COLO668 (cell line): Measurements from ENCODE around the gene FLCN.

Experiments
- DNase-seq: peaks from one replicate; lab custom pipeline; 2025; ENCODE audit not compliant: unreplicated experiment; lab: John Stamatoyannopoulos, UW

FLCN gene

GRCh38 chr17:17236295-17237025, 508 bp downstream of the FLCN start:
- peak; percentile 12 for DNase-seq

- DNase-seq: peak; percentile 40
These were observed 1.5 kb downstream of the FLCN start for GRCh38 chr17:17235212-17236174.

GRCh38 chr17:17232303-17232621, 4.7 kb downstream of the FLCN start:
- no peak for DNase-seq

GRCh38 chr17:17231621-17232302, 5.2 kb downstream of the FLCN start:
- no peak for DNase-seq

GRCh38 chr17:17229416-17230384, 7.3 kb downstream of the FLCN start:
- no peak for DNase-seq

GRCh38 chr17:17228521-17229279, 8.3 kb downstream of the FLCN start:
- DNase-seq: no peak

GRCh38 chr17:17227608-17228520, 9.1 kb downstream of the FLCN start:
- DNase-seq: no peak

GRCh38 chr17:17226451-17227265, 10.3 kb downstream of the FLCN start:
- no peak for DNase-seq

GRCh38 chr17:17225901-17226300, 11.1 kb downstream of the FLCN start:
- no peak for DNase-seq

GRCh38 chr17:17224137-17224536, 12.8 kb downstream of the FLCN start:
- no peak for DNase-seq

- DNase-seq: no peak
These were observed 13.2 kb downstream of the FLCN start for GRCh38 chr17:17223736-17224135.

- DNase-seq: no peak
These were observed 15.6 kb downstream of the FLCN start for GRCh38 chr17:17221329-17221728.

GRCh38 chr17:17220529-17220928, 16.4 kb downstream of the FLCN start:
- peak; percentile 10 for DNase-seq

GRCh38 chr17:17217995-17218394, 19.0 kb downstream of the FLCN start:
- no peak for DNase-seq

GRCh38 chr17:17216776-17217175, 20.2 kb downstream of the FLCN start:
- DNase-seq: no peak

GRCh38 chr17:17216236-17216635, 20.7 kb downstream of the FLCN start:
- DNase-seq: no peak

- DNase-seq: no peak
These were observed 21.4 kb downstream of the FLCN start for GRCh38 chr17:17215575-17215974.
